Measurements from ENCODE around the gene CARHSP1.
"Not testable (repeated sequence)": the region's sequence is repeated elsewhere in the genome, so short reads cannot be mapped to it uniquely, and the experiment has no call there.

The CARHSP1 gene

DNA sequence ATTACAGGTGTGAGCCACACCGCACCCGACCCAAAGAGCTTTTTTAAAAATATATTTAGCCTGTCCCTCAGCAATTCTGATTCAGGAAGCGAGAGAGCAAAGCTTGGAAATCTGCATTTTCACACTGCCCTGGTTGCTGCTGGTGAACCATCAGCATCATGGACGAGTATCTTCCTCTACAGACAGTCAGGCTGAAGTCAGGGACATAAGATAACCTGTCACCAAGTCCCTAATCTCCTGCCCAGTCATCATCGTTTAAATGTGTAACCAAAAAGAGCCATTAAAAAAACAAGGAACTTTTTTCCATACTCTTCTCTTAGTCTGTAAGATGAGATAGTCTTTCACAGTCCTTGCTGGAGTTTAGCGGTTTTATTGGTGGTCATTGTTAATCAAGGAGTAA, 64.5 kb downstream of the CARHSP1 start:
- TF ChIP-seq ZNF565 (CRISPR knock-in tag; conservative IDR thresholded peaks at IDR 0.05; ENCODE audit: low read depth) (no peak), CSDC2 (CRISPR knock-in tag; IDR thresholded peaks at IDR 0.05) (no peak), ZNF70 (CRISPR knock-in tag; IDR thresholded peaks at IDR 0.05) (no peak), ARNTL (CRISPR knock-in tag; IDR thresholded peaks at IDR 0.05; ENCODE audit: borderline replicate concordance, low read depth) (no peak), TOX (CRISPR knock-in tag; IDR thresholded peaks at IDR 0.05; ENCODE audit: borderline replicate concordance) (no peak), ZC3H10 (CRISPR knock-in tag; IDR thresholded peaks at IDR 0.05) (no peak), RARB (CRISPR knock-in tag; IDR thresholded peaks at IDR 0.05) (no peak), BACH2 (CRISPR knock-in tag; IDR thresholded peaks at IDR 0.05; ENCODE audit: borderline replicate concordance) (no peak), ISL1 (CRISPR knock-in tag; IDR thresholded peaks at IDR 0.05) (no peak), ZFP30 (CRISPR knock-in tag; IDR thresholded peaks at IDR 0.05) (no peak), ZNF8 (CRISPR knock-in tag; IDR thresholded peaks at IDR 0.05) (no peak), ESRRG (CRISPR knock-in tag; IDR thresholded peaks at IDR 0.05) (no peak), ZFP3 (CRISPR knock-in tag; IDR thresholded peaks at IDR 0.05) (no peak)
- TF ChIP-seq, protein P1, sequence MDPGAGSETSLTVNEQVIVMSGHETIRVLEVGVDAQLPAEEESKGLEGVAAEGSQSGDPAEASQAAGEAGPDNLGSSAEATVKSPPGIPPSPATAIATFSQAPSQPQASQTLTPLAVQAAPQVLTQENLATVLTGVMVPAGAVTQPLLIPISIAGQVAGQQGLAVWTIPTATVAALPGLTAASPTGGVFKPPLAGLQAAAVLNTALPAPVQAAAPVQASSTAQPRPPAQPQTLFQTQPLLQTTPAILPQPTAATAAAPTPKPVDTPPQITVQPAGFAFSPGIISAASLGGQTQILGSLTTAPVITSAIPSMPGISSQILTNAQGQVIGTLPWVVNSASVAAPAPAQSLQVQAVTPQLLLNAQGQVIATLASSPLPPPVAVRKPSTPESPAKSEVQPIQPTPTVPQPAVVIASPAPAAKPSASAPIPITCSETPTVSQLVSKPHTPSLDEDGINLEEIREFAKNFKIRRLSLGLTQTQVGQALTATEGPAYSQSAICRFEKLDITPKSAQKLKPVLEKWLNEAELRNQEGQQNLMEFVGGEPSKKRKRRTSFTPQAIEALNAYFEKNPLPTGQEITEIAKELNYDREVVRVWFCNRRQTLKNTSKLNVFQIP (CRISPR knock-in tag; IDR thresholded peaks at IDR 0.05; ENCODE audit: borderline replicate concordance, low read depth), result no peak
- TF ChIP-seq, protein P2, sequence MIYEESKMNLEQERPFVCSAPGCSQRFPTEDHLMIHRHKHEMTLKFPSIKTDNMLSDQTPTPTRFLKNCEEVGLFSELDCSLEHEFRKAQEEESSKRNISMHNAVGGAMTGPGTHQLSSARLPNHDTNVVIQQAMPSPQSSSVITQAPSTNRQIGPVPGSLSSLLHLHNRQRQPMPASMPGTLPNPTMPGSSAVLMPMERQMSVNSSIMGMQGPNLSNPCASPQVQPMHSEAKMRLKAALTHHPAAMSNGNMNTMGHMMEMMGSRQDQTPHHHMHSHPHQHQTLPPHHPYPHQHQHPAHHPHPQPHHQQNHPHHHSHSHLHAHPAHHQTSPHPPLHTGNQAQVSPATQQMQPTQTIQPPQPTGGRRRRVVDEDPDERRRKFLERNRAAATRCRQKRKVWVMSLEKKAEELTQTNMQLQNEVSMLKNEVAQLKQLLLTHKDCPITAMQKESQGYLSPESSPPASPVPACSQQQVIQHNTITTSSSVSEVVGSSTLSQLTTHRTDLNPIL (CRISPR knock-in tag; IDR thresholded peaks at IDR 0.05; ENCODE audit: low read depth), result no peak
- TF ChIP-seq, protein P3, sequence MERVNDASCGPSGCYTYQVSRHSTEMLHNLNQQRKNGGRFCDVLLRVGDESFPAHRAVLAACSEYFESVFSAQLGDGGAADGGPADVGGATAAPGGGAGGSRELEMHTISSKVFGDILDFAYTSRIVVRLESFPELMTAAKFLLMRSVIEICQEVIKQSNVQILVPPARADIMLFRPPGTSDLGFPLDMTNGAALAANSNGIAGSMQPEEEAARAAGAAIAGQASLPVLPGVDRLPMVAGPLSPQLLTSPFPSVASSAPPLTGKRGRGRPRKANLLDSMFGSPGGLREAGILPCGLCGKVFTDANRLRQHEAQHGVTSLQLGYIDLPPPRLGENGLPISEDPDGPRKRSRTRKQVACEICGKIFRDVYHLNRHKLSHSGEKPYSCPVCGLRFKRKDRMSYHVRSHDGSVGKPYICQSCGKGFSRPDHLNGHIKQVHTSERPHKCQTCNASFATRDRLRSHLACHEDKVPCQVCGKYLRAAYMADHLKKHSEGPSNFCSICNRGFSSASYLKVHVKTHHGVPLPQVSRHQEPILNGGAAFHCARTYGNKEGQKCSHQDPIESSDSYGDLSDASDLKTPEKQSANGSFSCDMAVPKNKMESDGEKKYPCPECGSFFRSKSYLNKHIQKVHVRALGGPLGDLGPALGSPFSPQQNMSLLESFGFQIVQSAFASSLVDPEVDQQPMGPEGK (CRISPR knock-in tag; IDR thresholded peaks at IDR 0.05; ENCODE audit: borderline replicate concordance), result no peak
- TF ChIP-seq, protein P4, sequence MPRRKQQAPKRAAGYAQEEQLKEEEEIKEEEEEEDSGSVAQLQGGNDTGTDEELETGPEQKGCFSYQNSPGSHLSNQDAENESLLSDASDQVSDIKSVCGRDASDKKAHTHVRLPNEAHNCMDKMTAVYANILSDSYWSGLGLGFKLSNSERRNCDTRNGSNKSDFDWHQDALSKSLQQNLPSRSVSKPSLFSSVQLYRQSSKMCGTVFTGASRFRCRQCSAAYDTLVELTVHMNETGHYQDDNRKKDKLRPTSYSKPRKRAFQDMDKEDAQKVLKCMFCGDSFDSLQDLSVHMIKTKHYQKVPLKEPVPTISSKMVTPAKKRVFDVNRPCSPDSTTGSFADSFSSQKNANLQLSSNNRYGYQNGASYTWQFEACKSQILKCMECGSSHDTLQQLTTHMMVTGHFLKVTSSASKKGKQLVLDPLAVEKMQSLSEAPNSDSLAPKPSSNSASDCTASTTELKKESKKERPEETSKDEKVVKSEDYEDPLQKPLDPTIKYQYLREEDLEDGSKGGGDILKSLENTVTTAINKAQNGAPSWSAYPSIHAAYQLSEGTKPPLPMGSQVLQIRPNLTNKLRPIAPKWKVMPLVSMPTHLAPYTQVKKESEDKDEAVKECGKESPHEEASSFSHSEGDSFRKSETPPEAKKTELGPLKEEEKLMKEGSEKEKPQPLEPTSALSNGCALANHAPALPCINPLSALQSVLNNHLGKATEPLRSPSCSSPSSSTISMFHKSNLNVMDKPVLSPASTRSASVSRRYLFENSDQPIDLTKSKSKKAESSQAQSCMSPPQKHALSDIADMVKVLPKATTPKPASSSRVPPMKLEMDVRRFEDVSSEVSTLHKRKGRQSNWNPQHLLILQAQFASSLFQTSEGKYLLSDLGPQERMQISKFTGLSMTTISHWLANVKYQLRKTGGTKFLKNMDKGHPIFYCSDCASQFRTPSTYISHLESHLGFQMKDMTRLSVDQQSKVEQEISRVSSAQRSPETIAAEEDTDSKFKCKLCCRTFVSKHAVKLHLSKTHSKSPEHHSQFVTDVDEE (CRISPR knock-in tag; IDR thresholded peaks at IDR 0.05), result no peak

DNA sequence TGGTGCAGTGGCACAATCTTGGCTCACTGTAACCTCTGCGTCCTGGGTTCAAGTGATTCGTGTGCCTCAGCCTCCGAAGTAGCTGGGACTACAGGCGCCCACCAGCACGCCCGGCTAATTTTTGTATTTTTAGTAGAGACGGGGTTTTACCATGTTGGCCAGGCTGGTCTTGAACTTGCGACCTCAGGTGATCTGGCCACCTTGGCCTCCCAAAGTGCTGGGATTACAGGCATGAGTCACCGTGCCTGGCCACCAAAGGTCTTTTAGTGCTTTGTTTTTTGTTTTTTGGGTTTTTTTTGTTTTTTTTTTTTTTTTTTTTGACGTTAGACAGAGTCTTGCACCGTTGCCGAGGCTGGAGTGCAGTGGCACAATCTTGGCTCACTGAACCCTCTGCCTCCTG, 65.1 kb downstream of the CARHSP1 start:
- ATAC-seq, result not testable (repeated sequence)

More for the DNA sequence above, 64.5 kb downstream of the CARHSP1 start:
- no peak for ATAC-seq

Data from SK-N-SH treated with all-trans-retinoic acid at 6 μM for 48 hours (cell line).